Muscle layer of colon (tissue), 2 donors: ENCODE data around the gene CEP83.

Source experiments
- H3K27ac ChIP-seq: one replicate; pipeline ENCODE4 v1.7.0; 2013; ENCODE audit warnings: low read depth, mild to moderate bottlenecking, low read length, moderate library complexity
- H3K27me3 ChIP-seq, 2 donors: one replicate each; pipeline ENCODE4 v1.7.0; 2013; ENCODE audit warnings: low read length in 2 of 2, mild to moderate bottlenecking in 2 of 2; ENCODE audit not compliant: insufficient read depth in 2 of 2, control insufficient read depth in 1 of 2
- H3K36me3 ChIP-seq: one replicate; pipeline ENCODE4 v1.7.0; 2013; ENCODE audit warnings: mild to moderate bottlenecking, low read length; ENCODE audit not compliant: insufficient read depth
- H3K4me1 ChIP-seq: one replicate; pipeline ENCODE4 v1.7.0; 2013; ENCODE audit warnings: mild to moderate bottlenecking, low read length; ENCODE audit not compliant: insufficient read depth
- H3K4me3 ChIP-seq, 2 donors: one replicate each; pipeline ENCODE4 v1.7.0; 2013; ENCODE audit warnings: low read length in 2 of 2, low read depth in 1 of 2, mild to moderate bottlenecking in 1 of 2, moderate library complexity in 1 of 2
- H3K9ac ChIP-seq: one replicate; pipeline ENCODE4 v1.7.0; 2013; ENCODE audit warnings: low read length
- H3K9me3 ChIP-seq: one replicate; pipeline ENCODE4 v1.7.0; 2013; ENCODE audit warnings: mild to moderate bottlenecking, low read length
- donor health status: abdominal sarcoma.
- donor health status: Adenocarcinoma of cecum.

The CEP83 gene

DNA sequence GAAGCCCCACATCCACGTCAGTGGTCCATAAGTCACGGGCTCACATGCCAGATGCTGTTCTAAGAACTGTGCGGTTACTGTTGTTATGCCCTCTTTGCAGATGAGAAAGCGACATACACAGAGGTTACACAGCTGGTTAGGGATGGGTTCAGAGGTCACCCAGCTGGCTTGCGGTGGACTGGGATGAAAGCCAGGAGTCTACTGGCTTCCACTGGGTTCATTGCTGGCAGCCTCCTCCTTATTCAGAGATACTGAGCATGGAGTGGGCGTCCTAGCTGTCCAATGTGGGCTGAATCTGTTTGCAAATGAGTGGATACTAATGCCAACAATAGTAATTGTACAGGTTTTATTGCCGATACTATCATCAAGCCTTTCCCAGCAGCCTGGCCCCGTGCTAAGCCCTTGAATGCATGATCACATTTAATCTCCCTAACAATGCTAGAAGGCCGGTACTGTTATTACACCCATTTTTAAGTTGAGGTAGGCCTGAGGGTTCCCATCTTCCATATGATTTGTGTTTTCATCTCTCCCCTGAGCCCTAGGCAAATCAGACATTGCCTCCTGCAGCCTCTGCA lies 182.2 kb downstream of the CEP83 start:
- peaks cover 5% of the 10 kb centered on the region for H3K36me3 ChIP-seq
- H3K27ac ChIP-seq = no peak overlapping the region
- H3K4me1 ChIP-seq = no peaks in the 10 kb centered on the region
- no peaks in the 10 kb centered on the region for H3K27me3 ChIP-seq
- no peaks in the 10 kb centered on the region for H3K9me3 ChIP-seq
- no peak overlapping the region for H3K9ac ChIP-seq
- H3K4me3 ChIP-seq = no peak overlapping the region

DNA sequence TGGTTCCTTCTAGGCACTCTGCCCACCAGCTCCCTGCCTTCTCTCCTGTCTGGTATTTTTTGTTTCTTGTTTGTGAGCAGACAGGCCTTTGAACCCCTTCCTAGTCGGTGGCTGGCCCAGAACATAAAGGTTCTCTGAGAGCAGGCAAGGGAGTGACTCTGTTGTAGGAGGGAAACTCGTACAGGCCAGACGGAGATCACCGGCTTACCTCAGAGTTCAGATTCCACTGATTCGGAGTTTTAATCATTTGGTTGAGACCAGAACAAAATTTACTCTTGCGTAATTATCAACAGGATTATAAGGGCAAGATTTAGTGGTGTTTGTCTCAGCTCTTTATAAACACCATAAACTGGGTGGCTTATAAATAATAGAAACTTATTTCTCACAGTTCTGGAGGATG lies 182.9 kb downstream of the CEP83 start:
- peaks cover 5% of the 10 kb centered on the region for H3K36me3 ChIP-seq
- no peak overlapping the region for H3K4me3 ChIP-seq
- no peaks in the 10 kb centered on the region for H3K9me3 ChIP-seq
- H3K9ac ChIP-seq = no peak overlapping the region
- no peak overlapping the region for H3K27ac ChIP-seq
- H3K4me1 ChIP-seq = no peaks in the 10 kb centered on the region
- H3K27me3 ChIP-seq = no peaks in the 10 kb centered on the region

- peaks cover 5% of the 10 kb centered on the region for H3K36me3 ChIP-seq
- no peak overlapping the region for H3K4me3 ChIP-seq
- no peak overlapping the region for H3K9ac ChIP-seq
- no peaks in the 10 kb centered on the region for H3K9me3 ChIP-seq
- H3K27me3 ChIP-seq = no peaks in the 10 kb centered on the region
- no peaks in the 10 kb centered on the region for H3K4me1 ChIP-seq
- H3K27ac ChIP-seq = no peak overlapping the region
Measured at GRCh38 chr12:94273272-94273671, 186.4 kb downstream of the CEP83 start.

- H3K36me3 ChIP-seq = peaks cover 5% of the 10 kb centered on the region
- H3K27ac ChIP-seq = no peak overlapping the region
- no peak overlapping the region for H3K4me3 ChIP-seq
- no peaks in the 10 kb centered on the region for H3K4me1 ChIP-seq
- H3K9ac ChIP-seq = no peak overlapping the region
- no peaks in the 10 kb centered on the region for H3K27me3 ChIP-seq
- H3K9me3 ChIP-seq = no peaks in the 10 kb centered on the region
Measured at GRCh38 chr12:94272280-94272679, 187.4 kb downstream of the CEP83 start.

- Histone ChIP-seq H3K4me1 (no peaks in the 10 kb centered on the region), H3K27ac (no peak overlapping the region)
Measured at GRCh38 chr12:94271351-94271750, 188.3 kb downstream of the CEP83 start.

GRCh38 chr12:94269316-94269999 lies 190.2 kb downstream of the CEP83 start:
- peaks cover under 1% of the 10 kb centered on the region for H3K4me1 ChIP-seq
- H3K9me3 ChIP-seq = no peaks in the 10 kb centered on the region
- no peaks in the 10 kb centered on the region for H3K36me3 ChIP-seq
- H3K27ac ChIP-seq = no peak overlapping the region
- H3K4me3 ChIP-seq = no peak overlapping the region
- no peaks in the 10 kb centered on the region for H3K27me3 ChIP-seq
- H3K9ac ChIP-seq = no peak overlapping the region

More at GRCh38 chr12:94271351-94271750, 188.3 kb downstream of the CEP83 start:
- no peaks in the 10 kb centered on the region for H3K27me3 ChIP-seq
- H3K9me3 ChIP-seq = no peaks in the 10 kb centered on the region
- no peak overlapping the region for H3K4me3 ChIP-seq
- H3K9ac ChIP-seq = no peak overlapping the region
- H3K36me3 ChIP-seq = peaks cover 5% of the 10 kb centered on the region

DNA sequence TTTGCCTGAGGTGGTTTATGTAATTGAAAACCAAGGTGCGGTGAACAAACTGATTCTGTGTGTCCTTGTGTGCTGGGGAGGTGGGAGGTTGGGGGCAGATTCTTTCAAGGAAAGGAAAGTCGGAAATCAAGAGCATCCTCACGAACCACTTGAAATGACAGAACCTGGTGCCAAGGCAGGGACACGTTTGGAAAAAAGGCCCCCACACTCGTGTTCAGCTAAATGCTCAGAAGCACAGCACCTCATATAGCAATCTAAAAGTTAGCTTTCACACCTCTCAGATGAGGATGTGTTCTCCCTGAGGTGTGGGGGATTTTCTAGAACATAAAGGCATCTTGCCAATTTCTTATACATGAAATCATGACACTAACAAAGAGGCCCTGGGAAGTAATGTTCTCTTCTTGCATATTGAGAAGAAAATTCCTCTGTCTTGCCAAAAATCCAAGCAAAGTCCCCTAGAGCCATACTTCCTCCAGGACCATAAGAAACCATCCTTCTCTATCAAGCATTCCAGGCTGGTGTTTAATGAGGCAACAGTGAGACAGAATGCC lies 191.7 kb downstream of the CEP83 start:
- Histone ChIP-seq H3K4me3 (no peak overlapping the region), H3K27ac (no peak overlapping the region), H3K9ac (no peak overlapping the region), H3K36me3 (no peaks in the 10 kb centered on the region), H3K9me3 (no peaks in the 10 kb centered on the region), H3K4me1 (peaks cover 12% of the 10 kb centered on the region), H3K27me3 (no peaks in the 10 kb centered on the region)

DNA sequence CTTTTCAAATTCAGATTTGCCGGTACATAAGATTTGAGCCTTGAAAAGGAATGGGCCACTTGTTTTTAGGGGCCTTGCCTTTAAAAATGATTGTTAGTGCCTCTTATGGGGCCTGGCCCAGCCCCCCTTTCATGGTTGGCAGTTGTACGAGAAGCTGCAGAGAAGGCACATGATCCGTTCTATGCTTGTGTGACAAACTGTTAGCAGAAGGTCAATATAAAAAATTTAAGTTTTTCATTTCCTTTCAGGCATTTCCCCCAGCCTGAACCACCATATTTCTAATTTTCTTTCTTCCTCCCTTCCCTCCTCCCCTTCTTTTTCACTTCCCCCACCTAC lies 192.2 kb downstream of the CEP83 start:
- Histone ChIP-seq H3K4me1 (peaks cover 15% of the 10 kb centered on the region), H3K9ac (no peak overlapping the region), H3K27me3 (no peaks in the 10 kb centered on the region), H3K36me3 (no peaks in the 10 kb centered on the region), H3K4me3 (no peak overlapping the region), H3K27ac (no peak overlapping the region), H3K9me3 (no peaks in the 10 kb centered on the region)

DNA sequence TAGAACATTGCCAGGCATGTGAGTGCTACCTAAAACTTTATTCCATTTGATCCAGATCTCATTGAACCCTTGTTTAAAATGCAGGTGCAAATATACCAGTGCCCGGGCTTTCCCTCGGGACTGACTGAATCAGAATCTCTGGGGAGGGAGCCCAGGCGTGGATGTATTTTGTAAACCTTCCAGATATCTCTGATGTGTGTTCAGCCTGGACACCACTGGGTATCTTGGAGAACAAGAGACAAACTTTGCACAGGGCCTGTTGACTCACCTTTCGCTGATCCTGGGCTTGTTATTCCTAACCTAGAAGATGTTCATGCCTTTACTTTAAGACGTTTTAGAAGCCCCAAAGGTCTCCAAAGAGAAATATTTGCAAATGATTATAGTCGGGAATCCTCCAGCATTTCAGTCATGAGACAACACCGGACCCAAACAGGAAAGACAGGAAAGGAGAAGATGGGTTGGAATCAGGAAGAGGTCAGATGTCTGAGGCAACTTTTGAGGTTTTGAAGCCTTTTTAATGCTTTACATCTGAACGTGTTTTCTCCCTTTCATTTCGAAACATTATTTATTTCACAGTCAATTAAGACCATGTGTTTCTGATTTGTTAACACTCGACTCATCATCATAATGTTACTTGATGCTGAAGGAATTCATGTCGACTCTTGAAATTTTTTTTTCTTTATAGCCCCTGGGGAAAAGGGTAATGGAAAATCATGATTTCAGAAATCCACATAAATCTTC lies 192.7 kb downstream of the CEP83 start:
- Histone ChIP-seq H3K4me1 (peaks cover 18% of the 10 kb centered on the region), H3K27ac (no peak overlapping the region), H3K36me3 (no peaks in the 10 kb centered on the region), H3K4me3 (no peak overlapping the region), H3K27me3 (no peaks in the 10 kb centered on the region), H3K9ac (no peak overlapping the region), H3K9me3 (no peaks in the 10 kb centered on the region)

GRCh38 chr12:94265966-94266745 lies 193.5 kb downstream of the CEP83 start:
- H3K4me3 ChIP-seq = no peak overlapping the region
- no peaks in the 10 kb centered on the region for H3K9me3 ChIP-seq
- no peak overlapping the region for H3K9ac ChIP-seq
- no peaks in the 10 kb centered on the region for H3K36me3 ChIP-seq
- H3K27me3 ChIP-seq = no peaks in the 10 kb centered on the region
- H3K27ac ChIP-seq = no peak overlapping the region
- H3K4me1 ChIP-seq = peaks cover 26% of the 10 kb centered on the region

DNA sequence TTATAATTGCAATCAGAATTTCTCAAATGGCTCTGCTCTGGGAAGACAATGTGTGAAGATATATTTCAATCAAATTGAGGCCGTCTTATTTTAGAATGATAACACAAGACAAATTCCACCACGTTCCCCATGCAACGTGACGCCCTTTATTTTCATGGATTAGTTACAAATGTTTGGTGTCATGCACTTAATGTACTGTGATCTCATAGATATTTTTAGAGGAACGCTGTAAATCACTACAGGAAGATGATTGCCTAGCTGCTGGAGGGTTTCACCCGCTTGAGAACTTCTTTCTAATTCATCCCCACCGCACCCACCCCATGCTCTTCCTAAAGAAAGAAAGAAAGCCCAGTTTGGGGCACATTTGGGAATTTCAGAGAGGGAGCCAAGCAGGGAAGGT lies 194.1 kb downstream of the CEP83 start:
- Histone ChIP-seq H3K9ac (no peak overlapping the region), H3K4me3 (no peak overlapping the region), H3K9me3 (no peaks in the 10 kb centered on the region), H3K27ac (no peak overlapping the region), H3K27me3 (no peaks in the 10 kb centered on the region), H3K4me1 (peaks cover 33% of the 10 kb centered on the region), H3K36me3 (no peaks in the 10 kb centered on the region)
